Endothelial cell of umbilical vein (primary cell): ENCODE results near the gene SPAG16.

Experiments
- CTCF ChIP-seq, 2 donors: IDR thresholded peaks; 1 replicate in 1 of 2; 2 replicates in 1 of 2; pipeline ENCODE4 v1.5.1; 2011; ENCODE audit warnings: low read length in 2 of 2, mild to moderate bottlenecking in 2 of 2, moderate library complexity in 2 of 2, control low read depth in 1 of 2, inconsistent platforms in 1 of 2, low read depth in 1 of 2; ENCODE audit not compliant: insufficient read depth in 1 of 2; ENCODE audit errors: extremely low read depth in 1 of 2
- EZH2 ChIP-seq: IDR thresholded peaks from 2 replicates; pipeline ENCODE4 v1.6.1; 2012; ENCODE audit warnings: borderline replicate concordance, low read depth, mild to moderate bottlenecking, moderate library complexity, low read length, inconsistent platforms; ENCODE audit not compliant: severe bottlenecking
- MAX ChIP-seq: IDR thresholded peaks from 2 replicates; pipeline ENCODE4 v1.6.1; 2011; ENCODE audit not compliant: insufficient read depth, insufficient read length
- POLR2A ChIP-seq: IDR thresholded peaks from 2 replicates; pipeline ENCODE4 v1.6.1; 2012; ENCODE audit warnings: low read depth, mild to moderate bottlenecking, control low read depth, low read length
- POLR2AphosphoS5 ChIP-seq: IDR thresholded peaks from 2 replicates; pipeline ENCODE4 v1.6.1; 2012; ENCODE audit warnings: low read depth, mild to moderate bottlenecking, control low read depth, low read length, moderate library complexity; ENCODE audit not compliant: insufficient read depth

- TF ChIP-seq POLR2A (no peak), CTCF (IDR thresholded peaks at IDR 0.05; ENCODE audit: extremely low read depth in 1 of 2, insufficient read depth in 1 of 2, low read depth in 1 of 2, low read length in 2 of 2) (no peak), POLR2AphosphoS5 (no peak), MAX (no peak), EZH2 (no peak)
Observed at GRCh38 chr2:214180686-214181085, 896.4 kb downstream of the SPAG16 start.
